ENCODE results near the gene NEK4.

NEK4 gene

DNA sequence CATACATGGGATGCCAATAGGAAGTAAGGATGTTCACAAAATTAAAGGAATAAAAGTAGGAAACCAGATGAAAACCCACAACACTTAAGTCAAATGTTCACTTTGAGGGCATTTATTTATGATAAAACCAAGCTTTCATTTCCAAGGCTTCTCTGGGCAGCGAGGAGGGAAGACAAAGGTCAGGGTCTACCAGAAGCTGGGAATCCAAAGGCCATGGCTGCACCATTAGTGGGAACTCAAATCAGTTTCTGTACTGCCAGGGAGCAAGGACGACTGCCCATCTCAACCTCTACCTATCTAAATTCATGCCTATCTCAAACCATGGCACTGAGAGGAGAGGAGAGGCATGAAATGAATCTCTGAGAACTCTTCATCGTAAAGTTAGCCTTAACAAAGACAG, 107.6 kb downstream of the NEK4 start:
- DNase-seq (ENCODE audit: low read depth): no peak

DNA sequence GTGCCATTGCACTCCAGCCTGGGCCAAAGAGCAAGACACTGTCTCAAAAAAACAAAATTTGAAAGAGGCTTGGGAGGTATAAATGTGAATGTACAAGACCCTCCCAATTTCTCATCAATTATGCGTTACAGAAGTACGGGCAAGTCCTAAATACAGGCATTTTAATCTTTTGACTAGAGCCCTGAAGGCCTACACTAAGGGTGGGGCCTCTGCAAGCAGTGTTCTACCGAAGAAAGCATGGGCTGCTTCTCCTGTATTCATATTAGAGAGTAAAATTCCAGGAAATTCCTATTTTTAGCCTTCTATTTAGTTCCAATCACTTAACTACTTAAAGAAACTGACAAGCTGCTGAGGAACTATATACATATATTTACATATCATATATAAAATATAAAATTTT, 110.7 kb downstream of the NEK4 start:
- DNase-seq (ENCODE audit: low read depth): no peak

Data from GM04503 (cell line).